NCI-H2107 treated with DMSO at 0.1 percent for 48 hours (cell line): ENCODE data around the gene CD96.

Source experiments
- DNase-seq: peaks from one replicate; lab custom pipeline; 2025; ENCODE audit not compliant: unreplicated experiment; lab: John Stamatoyannopoulos, UW

CD96 gene

GRCh38 chr3:111592936-111593335 is 50.9 kb downstream of the CD96 start:
- no peak for DNase-seq

- no peak for DNase-seq
Observed at GRCh38 chr3:111593666-111594065, 51.7 kb downstream of the CD96 start.

- DNase-seq: no peak
Observed at GRCh38 chr3:111594205-111594604, 52.2 kb downstream of the CD96 start.

- no peak for DNase-seq
Observed at GRCh38 chr3:111594781-111595180, 52.8 kb downstream of the CD96 start.

- no peak for DNase-seq
Observed at GRCh38 chr3:111595232-111595631, 53.2 kb downstream of the CD96 start, which contains the start of gene ZBED2. Gene ZBED2 (minus strand): TSS chr3:111595346. CDS start chr3:111594201, 1,145 bp downstream.

GRCh38 chr3:111596328-111596727 is 54.3 kb downstream of the CD96 start:
- DNase-seq: no peak

- DNase-seq: no peak
Observed at GRCh38 chr3:111598139-111598538, 56.1 kb downstream of the CD96 start.

- no peak for DNase-seq
Observed at GRCh38 chr3:111598552-111598951, 56.6 kb downstream of the CD96 start.

- no peak for DNase-seq
Observed at GRCh38 chr3:111601810-111602209, 59.8 kb downstream of the CD96 start.

GRCh38 chr3:111603679-111604078 is 61.7 kb downstream of the CD96 start:
- DNase-seq: no peak

GRCh38 chr3:111604119-111604518 is 62.1 kb downstream of the CD96 start:
- DNase-seq: no peak

GRCh38 chr3:111605018-111605417 is 63.0 kb downstream of the CD96 start:
- DNase-seq: no peak

GRCh38 chr3:111605493-111605892 is 63.5 kb downstream of the CD96 start:
- DNase-seq: no peak

- no peak for DNase-seq
Observed at GRCh38 chr3:111607240-111607920, 65.4 kb downstream of the CD96 start.

- DNase-seq: no peak
Observed at GRCh38 chr3:111608383-111608782, 66.4 kb downstream of the CD96 start.

- no peak for DNase-seq
Observed at GRCh38 chr3:111609700-111610099, 67.7 kb downstream of the CD96 start.

- no peak for DNase-seq
Observed at GRCh38 chr3:111610189-111610588, 68.2 kb downstream of the CD96 start.

- no peak for DNase-seq
Observed at GRCh38 chr3:111610612-111611054, 68.6 kb downstream of the CD96 start.

GRCh38 chr3:111613294-111613693 is 71.3 kb downstream of the CD96 start:
- DNase-seq: no peak

- no peak for DNase-seq
Observed at GRCh38 chr3:111615880-111616279, 73.9 kb downstream of the CD96 start.

- DNase-seq: no peak
Observed at GRCh38 chr3:111616417-111617105, 74.6 kb downstream of the CD96 start.

- no peak for DNase-seq
Observed at GRCh38 chr3:111617406-111617805, 75.4 kb downstream of the CD96 start.
